ENCODE data around the gene SRSF2.

GRCh38 chr17:76735006-76735405, 2.1 kb downstream of the SRSF2 start:
- no peak for TF ChIP-seq CTCF (IDR thresholded peaks at IDR 0.05)
- TF ChIP-seq POLR2AphosphoS5 (IDR thresholded peaks at IDR 0.05), result no peak
